Measurements from ENCODE around the gene RAB15. TPM values are rescaled to one million over a fixed set of nuclear protein-coding genes. Genes with fewer than 3 reads are reported as not detected.

The RAB15 gene
- total and polyA plus RNA-seq, 9 of the 15 experiments (the other 6 are each of a cell fraction or from before 2014, with no cell fraction given), result 0.09 to 0.30 (median 0.16) TPM; not detected in 2

- TF ChIP-seq ELF2 (CRISPR knock-in tag; IDR thresholded peaks at IDR 0.05) (peak; percentile 86), ZEB2 (IDR thresholded peaks at IDR 0.05) (no peak), MBD2 (IDR thresholded peaks at IDR 0.05; ENCODE audit: borderline replicate concordance, low read depth) (peak; percentile 35; the same call in 1 of the 2 replicates), TAF7 (tag; IDR thresholded peaks at IDR 0.05) (peak; percentile 90), MCM5 (IDR thresholded peaks at IDR 0.05; ENCODE audit: low read depth) (no peak), NCOA2 (IDR thresholded peaks at IDR 0.05; ENCODE audit: partially characterized antibody in 2 of 2) (no peak), POLR2G (IDR thresholded peaks at IDR 0.05; ENCODE audit: low read depth, low read length) (peak; percentile 91), CBX3 (IDR thresholded peaks at IDR 0.05; ENCODE audit: borderline replicate concordance in 1 of 2, low read length in 2 of 2) (no peak), ZNF717 (CRISPR knock-in tag; IDR thresholded peaks at IDR 0.05) (no peak), TBP (optimal IDR thresholded peaks at IDR 0.05; ENCODE audit: low read depth, low read length) (peak; percentile 63), ZFP30 (CRISPR knock-in tag; IDR thresholded peaks at IDR 0.05; ENCODE audit: borderline replicate concordance) (no peak), POLR2H (tag; IDR thresholded peaks at IDR 0.05; ENCODE audit: low read depth) (peak; percentile 30; the same call in 1 of the 2 replicates), CGGBP1 (CRISPR knock-in tag; IDR thresholded peaks at IDR 0.05) (no peak), ZNF695 (CRISPR knock-in tag; IDR thresholded peaks at IDR 0.05) (no peak), ZFX (CRISPR knock-in tag; IDR thresholded peaks at IDR 0.05) (peak; percentile 76), EGR1 (conservative IDR thresholded peaks at IDR 0.05) (peak; percentile 59; the same call in 1 of the 2 replicates), HDAC2 (IDR thresholded peaks at IDR 0.05) (no peak), RBM22 (IDR thresholded peaks at IDR 0.05; ENCODE audit: low read depth, low read length, poor library complexity, severe bottlenecking) (no peak), PHF20 (IDR thresholded peaks at IDR 0.05; ENCODE audit: partially characterized antibody) (peak; percentile 90), ESRRA (IDR thresholded peaks at IDR 0.05; ENCODE audit: borderline replicate concordance, low read depth) (0 out of 2 replicates have a peak, but pooled peaks have one; percentile 44)
- TF ChIP-seq, protein P1, sequence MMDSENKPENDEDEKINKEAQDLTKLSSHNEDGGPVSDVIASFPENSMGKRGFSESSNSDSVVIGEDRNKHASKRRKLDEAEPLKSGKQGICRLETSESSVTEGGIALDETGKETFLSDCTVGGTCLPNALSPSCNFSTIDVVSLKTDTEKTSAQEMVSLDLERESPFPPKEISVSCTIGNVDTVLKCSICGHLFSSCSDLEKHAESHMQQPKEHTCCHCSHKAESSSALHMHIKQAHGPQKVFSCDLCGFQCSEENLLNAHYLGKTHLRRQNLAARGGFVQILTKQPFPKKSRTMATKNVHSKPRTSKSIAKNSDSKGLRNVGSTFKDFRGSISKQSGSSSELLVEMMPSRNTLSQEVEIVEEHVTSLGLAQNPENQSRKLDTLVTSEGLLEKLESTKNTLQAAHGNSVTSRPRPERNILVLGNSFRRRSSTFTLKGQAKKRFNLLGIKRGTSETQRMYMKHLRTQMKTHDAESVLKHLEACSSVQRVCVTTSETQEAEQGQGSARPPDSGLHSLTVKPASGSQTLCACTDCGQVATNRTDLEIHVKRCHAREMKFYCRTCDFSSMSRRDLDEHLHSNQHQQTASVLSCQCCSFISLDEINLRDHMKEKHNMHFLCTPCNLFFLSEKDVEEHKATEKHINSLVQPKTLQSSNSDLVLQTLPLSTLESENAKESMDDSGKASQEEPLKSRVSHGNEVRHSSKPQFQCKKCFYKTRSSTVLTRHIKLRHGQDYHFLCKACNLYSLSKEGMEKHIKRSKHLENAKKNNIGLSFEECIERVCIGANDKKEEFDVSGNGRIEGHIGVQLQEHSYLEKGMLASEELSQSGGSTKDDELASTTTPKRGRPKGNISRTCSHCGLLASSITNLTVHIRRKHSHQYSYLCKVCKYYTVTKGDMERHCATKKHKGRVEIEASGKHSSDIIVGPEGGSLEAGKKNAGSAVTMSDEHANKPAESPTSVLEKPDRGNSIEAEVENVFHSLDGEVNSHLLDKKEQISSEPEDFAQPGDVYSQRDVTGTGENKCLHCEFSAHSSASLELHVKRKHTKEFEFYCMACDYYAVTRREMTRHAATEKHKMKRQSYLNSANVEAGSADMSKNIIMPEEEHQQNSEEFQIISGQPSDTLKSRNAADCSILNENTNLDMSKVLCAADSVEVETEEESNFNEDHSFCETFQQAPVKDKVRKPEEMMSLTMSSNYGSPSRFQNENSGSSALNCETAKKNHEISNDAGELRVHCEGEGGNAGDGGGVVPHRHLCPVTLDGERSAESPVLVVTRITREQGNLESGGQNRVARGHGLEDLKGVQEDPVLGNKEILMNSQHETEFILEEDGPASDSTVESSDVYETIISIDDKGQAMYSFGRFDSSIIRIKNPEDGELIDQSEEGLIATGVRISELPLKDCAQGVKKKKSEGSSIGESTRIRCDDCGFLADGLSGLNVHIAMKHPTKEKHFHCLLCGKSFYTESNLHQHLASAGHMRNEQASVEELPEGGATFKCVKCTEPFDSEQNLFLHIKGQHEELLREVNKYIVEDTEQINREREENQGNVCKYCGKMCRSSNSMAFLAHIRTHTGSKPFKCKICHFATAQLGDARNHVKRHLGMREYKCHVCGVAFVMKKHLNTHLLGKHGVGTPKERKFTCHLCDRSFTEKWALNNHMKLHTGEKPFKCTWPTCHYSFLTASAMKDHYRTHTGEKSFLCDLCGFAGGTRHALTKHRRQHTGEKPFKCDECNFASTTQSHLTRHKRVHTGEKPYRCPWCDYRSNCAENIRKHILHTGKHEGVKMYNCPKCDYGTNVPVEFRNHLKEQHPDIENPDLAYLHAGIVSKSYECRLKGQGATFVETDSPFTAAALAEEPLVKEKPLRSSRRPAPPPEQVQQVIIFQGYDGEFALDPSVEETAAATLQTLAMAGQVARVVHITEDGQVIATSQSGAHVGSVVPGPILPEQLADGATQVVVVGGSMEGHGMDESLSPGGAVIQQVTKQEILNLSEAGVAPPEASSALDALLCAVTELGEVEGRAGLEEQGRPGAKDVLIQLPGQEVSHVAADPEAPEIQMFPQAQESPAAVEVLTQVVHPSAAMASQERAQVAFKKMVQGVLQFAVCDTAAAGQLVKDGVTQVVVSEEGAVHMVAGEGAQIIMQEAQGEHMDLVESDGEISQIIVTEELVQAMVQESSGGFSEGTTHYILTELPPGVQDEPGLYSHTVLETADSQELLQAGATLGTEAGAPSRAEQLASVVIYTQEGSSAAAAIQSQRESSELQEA (IDR thresholded peaks at IDR 0.05; ENCODE audit: low read depth), result peak; percentile 81
These were observed 57.7 kb downstream of the RAB15 start, which contains the start of gene CHURC1 (continued) for GRCh38 chr14:64914237-64915028.
